Adipocyte (in vitro differentiated cells): Measurements from ENCODE around the gene UBE2J2.

Experiments used
- DNase-seq: peaks from one replicate; pipeline ENCODE4 v3.0.0-alpha.2; 2015; ENCODE audit warnings: low read depth
- H3K27me3 ChIP-seq: replicated peaks from 2 replicates; pipeline ENCODE4 v1.7.0; 2013; ENCODE audit warnings: mild to moderate bottlenecking, low read length, moderate library complexity; ENCODE audit not compliant: control insufficient read depth, insufficient read depth
- H3K36me3 ChIP-seq: 2 replicates; pipeline ENCODE4 v1.7.0; 2013; ENCODE audit warnings: low read length, mild to moderate bottlenecking, moderate library complexity; ENCODE audit not compliant: control insufficient read depth, insufficient read depth, severe bottlenecking
- H3K4me1 ChIP-seq: 2 replicates; pipeline ENCODE4 v1.7.0; 2013; ENCODE audit warnings: mild to moderate bottlenecking, low read length, moderate library complexity; ENCODE audit not compliant: control insufficient read depth, insufficient read depth
- H3K4me3 ChIP-seq: 2 replicates; pipeline ENCODE4 v1.7.0; 2013; ENCODE audit warnings: mild to moderate bottlenecking, low read length, moderate library complexity
- H3K9ac ChIP-seq: 2 replicates; pipeline ENCODE4 v1.7.0; 2013; ENCODE audit warnings: mild to moderate bottlenecking, low read length, moderate library complexity
- H3K9me3 ChIP-seq: 2 replicates; pipeline ENCODE4 v1.7.0; 2013; ENCODE audit warnings: mild to moderate bottlenecking, low read length, moderate library complexity; ENCODE audit not compliant: control insufficient read depth

Gene UBE2J2

DNA sequence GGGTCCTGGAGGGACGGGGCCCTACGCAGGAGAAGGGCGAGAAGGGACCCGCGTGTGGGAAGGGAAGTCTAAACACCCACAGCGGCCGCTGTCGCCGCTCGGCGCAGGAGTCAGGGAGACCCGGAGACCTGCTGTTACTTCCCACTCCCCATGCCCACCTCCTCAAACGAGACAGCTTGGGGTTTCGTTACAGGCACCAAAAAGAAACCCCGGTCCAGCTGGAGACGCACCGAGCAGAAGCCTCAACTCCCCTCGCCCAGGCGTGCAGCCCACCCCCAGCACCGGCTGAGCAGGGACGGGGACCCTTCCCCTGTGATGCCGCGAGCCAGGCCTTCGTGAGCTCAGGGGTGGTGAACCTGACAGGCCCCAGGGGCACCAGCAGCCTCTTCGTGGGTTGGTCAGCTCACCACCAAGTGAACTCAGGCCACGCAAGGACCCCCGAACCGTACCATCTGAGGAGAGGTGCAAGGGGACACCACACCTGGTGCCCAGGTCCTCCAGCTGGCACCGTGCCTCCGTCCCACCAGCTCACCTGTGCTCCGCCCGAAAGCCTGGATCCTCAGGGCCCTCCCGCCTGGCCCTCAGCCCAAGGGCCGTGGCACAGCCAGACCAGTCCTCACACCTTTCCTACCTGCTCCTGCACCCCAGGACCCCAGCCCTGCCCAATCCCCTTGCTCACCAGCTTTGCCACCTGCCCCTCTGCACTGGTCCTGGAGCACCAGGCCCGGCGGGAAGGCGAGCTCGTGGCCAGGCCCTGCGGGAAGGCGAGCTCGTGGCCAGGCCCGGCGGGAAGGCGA is 46.9 kb downstream of the UBE2J2 start:
- Histone ChIP-seq H3K9ac (no peak overlapping the region), H3K9me3 (no peaks in the 10 kb centered on the region), H3K36me3 (peaks cover 57% of the 10 kb centered on the region), H3K4me1 (peaks cover 11% of the 10 kb centered on the region), H3K4me3 (no peak overlapping the region), H3K27me3 (no peaks in the 10 kb centered on the region)
- DNase-seq: no peak

DNA sequence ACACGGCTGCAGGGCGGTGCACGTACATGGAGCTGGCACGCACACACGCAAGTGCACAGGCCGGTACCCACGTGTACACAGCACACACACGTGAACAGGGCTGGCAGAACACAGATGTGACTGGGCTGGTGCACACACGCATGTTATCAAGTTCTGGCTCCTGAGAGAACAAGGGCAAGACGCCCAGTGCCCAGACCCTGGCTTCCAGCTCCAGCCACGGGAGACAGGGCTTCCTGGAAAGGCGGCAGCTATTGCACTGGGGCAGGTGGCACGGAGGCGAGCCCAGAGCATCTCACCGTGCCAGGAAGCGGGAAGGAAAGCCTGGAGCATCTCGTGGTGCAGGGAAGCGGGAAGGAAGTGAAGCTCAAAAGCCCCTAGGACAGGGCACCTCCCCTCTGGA is 47.7 kb downstream of the UBE2J2 start:
- Histone ChIP-seq H3K9ac (no peak overlapping the region), H3K9me3 (no peaks in the 10 kb centered on the region), H3K36me3 (peaks cover 65% of the 10 kb centered on the region), H3K4me1 (peaks cover 11% of the 10 kb centered on the region), H3K27me3 (no peaks in the 10 kb centered on the region), H3K4me3 (no peak overlapping the region)
- no peak for DNase-seq

DNA sequence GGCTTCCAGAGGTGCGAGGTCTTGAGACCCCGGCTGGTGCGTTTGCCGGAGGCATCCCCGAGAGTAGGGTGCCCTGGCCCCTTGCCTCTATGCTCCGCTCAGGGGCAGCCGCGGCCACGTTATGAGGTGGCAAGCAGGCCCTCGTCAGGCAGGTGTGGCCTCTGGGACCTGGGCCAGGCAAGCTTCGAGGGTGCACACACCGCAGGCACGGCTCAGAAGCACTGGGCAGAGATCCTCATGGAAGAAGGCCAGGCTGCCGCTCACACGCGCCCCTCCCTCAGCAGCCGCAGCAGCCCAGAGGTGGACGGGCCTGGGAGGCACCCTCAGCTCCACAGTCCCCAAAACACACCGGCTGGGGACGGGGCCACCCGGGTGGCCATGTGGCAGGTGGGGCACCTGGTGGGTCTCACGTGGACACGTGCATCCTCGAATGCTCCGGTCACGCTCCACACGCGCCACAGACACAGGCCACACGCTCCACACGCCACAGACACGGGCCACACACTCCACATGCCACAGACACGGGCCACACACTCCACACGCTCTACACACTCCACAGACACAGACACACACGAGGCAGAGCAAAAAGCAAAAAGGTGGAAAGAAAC is 48.3 kb downstream of the UBE2J2 start:
- no peak overlapping the region for H3K9ac ChIP-seq
- peaks cover 10% of the 10 kb centered on the region for H3K4me1 ChIP-seq
- no peaks in the 10 kb centered on the region for H3K27me3 ChIP-seq
- DNase-seq: no peak
- H3K4me3 ChIP-seq: no peak overlapping the region
- peaks cover 71% of the 10 kb centered on the region for H3K36me3 ChIP-seq
- no peaks in the 10 kb centered on the region for H3K9me3 ChIP-seq

DNA sequence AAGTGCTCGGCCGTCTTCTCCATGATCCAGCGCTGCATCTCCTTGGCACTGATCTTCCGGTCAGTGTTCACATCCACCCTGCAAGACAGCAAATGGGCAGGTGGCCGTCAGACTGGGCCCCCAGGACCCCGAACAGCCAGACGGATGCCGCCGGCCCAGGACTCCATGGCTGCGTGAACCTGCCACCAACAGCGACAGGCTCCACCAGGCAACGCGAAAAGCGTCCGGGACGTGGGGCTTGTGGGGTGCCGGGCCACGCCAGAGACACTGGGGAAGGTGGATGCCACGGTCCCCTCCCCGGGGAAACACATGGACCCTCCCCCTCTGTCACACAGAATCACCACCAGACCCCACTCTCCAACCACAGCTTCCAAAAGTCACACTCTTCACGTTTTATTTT is 49.8 kb downstream of the UBE2J2 start:
- no peaks in the 10 kb centered on the region for H3K27me3 ChIP-seq
- no peak for DNase-seq
- peaks cover 70% of the 10 kb centered on the region for H3K36me3 ChIP-seq
- H3K4me3 ChIP-seq: no peak overlapping the region
- no peaks in the 10 kb centered on the region for H3K9me3 ChIP-seq
- no peaks in the 10 kb centered on the region for H3K4me1 ChIP-seq
- no peak overlapping the region for H3K9ac ChIP-seq

DNA sequence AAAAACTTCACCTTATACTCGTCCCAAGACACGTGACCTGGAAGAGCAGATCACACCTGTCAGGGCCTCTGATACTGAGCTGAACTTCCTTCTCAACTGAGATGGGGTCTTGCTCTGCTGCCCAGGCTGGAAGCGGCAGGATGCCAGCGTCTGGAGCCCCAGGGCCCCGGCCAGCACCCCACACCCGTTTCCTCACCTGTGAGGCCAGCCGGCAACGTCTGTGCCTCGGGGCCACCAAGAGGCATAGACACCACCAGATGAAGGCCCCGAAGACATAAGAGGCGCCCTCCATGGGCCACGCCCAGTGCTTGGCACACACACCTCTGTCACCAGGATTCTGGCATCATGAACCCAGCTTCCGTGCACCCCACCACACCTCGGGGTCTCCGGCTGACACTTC is 50.3 kb downstream of the UBE2J2 start:
- DNase-seq: no peak
- Histone ChIP-seq H3K4me1 (no peaks in the 10 kb centered on the region), H3K36me3 (peaks cover 70% of the 10 kb centered on the region), H3K27me3 (no peaks in the 10 kb centered on the region), H3K4me3 (no peak overlapping the region), H3K9ac (no peak overlapping the region), H3K9me3 (no peaks in the 10 kb centered on the region)

DNA sequence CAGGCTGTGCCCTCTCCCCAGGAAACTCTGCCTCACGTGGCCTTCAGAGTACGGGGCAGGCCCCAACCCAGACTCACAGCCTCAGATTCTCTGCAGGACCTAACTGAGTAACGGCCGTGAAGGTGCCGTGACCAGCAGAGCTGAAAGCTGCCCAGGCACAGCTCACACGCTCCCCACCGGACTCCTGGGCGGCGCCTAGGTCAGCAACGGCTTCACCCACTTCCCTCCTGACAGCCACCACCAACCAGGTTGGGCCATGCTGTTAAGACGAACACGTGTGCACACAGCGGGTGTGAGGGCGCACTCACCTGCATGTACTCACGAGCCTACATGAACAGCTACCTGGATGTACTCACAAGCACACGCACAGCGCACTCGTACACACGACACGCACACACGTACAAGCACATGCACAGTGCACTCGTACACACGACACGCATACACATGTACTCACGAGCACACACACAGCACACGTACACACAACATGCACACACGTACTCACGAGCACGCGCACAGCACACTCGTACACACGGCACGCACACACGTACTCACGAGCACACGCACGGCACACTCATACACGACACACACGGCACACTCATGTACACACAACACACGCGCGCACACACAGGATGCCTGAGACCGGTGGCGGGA is 51.0 kb downstream of the UBE2J2 start:
- Histone ChIP-seq H3K9ac (no peak overlapping the region), H3K36me3 (peaks cover 70% of the 10 kb centered on the region), H3K9me3 (no peaks in the 10 kb centered on the region), H3K4me3 (no peak overlapping the region), H3K27me3 (no peaks in the 10 kb centered on the region), H3K4me1 (no peaks in the 10 kb centered on the region)
- DNase-seq: no peak

DNA sequence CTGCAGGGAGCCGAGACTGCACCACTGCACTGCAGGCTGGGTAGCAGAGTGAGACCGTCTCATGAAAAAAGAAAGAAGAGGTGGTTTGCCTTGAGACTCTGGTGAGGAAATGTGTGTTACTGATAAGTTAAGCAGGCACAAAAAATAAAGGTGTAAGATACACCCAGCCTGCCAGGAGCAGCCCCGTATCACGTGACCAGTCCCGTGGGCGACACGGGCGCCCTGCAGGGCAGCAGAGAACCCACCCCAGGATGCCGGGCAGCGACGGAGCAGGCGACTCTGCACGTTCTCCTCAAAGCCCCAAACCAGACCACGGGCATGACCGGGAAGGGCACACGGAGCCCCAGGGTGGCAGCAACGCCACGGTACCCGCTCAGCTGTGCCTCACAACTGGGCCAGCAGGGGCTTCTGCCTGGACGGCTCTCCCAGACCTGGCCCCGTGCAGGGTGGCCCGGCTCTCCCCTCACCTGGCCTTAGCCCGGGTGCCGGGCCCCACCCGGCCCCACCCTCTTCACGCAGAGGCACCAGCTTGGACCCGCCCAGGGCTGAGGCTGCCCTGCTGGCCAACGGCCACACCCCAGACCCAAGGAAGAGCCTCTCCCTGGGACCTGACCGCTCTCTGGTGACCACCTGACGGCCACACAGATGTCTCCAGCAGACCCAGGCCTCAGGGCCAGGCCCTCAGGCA is 51.6 kb downstream of the UBE2J2 start:
- Histone ChIP-seq H3K4me1 (no peaks in the 10 kb centered on the region), H3K9ac (no peak overlapping the region), H3K27me3 (no peaks in the 10 kb centered on the region), H3K4me3 (no peak overlapping the region), H3K9me3 (no peaks in the 10 kb centered on the region), H3K36me3 (peaks cover 71% of the 10 kb centered on the region)
- no peak for DNase-seq

DNA sequence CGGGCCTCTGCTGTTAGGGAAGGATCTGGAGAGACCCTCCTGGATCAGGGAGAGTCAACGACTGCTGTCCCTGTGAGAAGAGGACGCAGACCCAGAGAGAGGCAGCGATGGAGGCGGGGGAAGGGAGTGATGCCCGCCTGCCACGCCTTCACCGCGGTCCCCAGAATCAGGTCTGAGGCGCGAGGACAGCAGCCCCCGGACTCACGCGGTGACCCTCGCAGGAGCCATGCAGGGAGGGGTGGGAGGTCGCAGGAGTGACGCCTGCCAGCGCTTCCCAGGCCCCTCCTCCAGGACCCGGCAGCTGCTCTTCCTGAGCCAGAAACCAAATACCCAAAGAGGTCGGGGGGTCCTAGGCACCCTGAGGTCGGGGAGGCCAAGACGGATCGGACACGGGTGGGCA is 53.5 kb downstream of the UBE2J2 start:
- peaks cover 62% of the 10 kb centered on the region for H3K36me3 ChIP-seq
- H3K4me1 ChIP-seq: no peaks in the 10 kb centered on the region

DNA sequence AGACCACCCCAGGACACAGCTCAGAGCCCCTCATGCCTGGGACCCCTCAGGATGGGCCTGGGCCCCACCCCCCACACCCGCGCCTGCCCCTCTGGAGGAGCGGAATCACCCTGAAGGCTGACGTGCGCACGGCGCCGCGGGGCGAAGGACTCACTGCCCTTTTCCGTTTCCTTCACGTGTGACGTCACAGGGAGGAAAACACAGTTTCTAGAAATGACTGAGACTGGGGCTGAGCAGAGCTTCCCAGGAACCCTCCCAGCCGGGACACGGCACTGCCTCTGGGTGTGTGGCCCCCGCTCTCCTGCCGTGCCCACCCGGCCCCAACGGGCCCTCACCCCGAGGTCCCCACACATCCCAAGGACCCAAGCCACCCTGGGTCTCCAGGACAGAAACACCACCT is 54.3 kb downstream of the UBE2J2 start:
- Histone ChIP-seq H3K9me3 (no peaks in the 10 kb centered on the region), H3K4me1 (no peaks in the 10 kb centered on the region), H3K9ac (no peak overlapping the region), H3K27me3 (no peaks in the 10 kb centered on the region), H3K36me3 (peaks cover 54% of the 10 kb centered on the region), H3K4me3 (no peak overlapping the region)
- no peak for DNase-seq

More for the DNA sequence above, 53.5 kb downstream of the UBE2J2 start:
- no peaks in the 10 kb centered on the region for H3K27me3 ChIP-seq
- DNase-seq: no peak
- no peak overlapping the region for H3K9ac ChIP-seq
- H3K9me3 ChIP-seq: no peaks in the 10 kb centered on the region
- no peak overlapping the region for H3K4me3 ChIP-seq

DNA sequence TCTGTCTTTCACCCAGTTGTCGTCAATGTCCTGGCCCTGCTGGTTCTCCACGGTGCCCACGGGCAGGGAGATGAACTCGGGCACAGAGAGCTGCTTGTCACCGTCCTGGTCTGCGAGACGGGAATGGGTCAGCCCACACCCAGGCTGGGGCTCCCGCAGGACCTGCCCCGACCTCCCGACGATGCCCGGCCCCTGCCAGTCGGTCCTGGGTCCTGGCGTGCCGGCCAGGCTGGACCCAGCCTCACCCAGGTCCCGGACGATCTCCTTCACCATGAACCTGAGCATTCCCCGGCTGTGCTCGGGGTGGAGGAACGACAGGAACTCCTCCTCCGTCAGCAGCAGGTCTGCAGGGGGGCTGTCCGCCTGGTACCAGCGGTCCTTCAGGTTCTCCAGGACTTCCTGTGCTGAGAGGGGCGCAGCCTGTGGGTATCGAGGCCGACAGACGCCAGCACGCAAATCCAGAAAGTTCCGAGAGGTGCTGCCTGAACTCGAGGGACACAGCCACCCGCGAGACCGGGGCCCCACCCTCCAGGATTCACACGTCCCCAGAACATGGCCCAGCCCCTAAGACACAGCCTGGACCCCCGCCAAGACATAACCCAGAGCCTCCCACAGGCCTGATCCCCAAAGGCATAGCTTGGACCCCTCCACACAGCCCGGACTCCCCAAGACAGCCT is 55.0 kb downstream of the UBE2J2 start:
- Histone ChIP-seq H3K4me1 (no peaks in the 10 kb centered on the region), H3K4me3 (no peak overlapping the region), H3K27me3 (no peaks in the 10 kb centered on the region), H3K9me3 (no peaks in the 10 kb centered on the region), H3K36me3 (peaks cover 54% of the 10 kb centered on the region), H3K9ac (no peak overlapping the region)
- DNase-seq: no peak
